ENCODE measurements around the gene UVRAG.

DNA sequence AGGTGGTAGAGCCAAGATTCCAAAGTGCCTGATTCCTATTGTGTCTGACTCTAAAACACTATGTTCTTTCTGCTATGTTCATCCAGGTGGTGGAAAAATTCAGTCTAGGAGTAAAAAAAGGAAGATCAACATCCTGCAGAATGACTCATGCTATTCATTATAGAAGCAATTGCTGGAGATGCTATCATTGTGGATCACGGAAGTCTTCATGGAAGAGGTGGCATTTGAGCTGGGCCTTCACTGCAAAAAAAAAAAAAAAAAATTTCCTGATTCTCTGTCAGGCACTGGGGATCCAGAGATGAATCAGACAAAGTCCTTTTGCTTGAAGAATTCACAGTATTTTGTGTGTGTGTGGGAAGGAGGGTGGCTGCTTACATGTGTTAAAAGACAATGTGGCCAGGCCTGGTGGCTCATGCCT lies 1.4 kb upstream of the UVRAG start:
- TF ChIP-seq EZH2 (IDR thresholded peaks at IDR 0.05; ENCODE audit: low read length, unreplicated experiment): no peak
- no peak for TF ChIP-seq EZH2phosphoT487 (IDR thresholded peaks at IDR 0.05; ENCODE audit: borderline replicate concordance, low read length)
- no peak for TF ChIP-seq CTCF (conservative IDR thresholded peaks at IDR 0.05; ENCODE audit: low read depth, low read length)

Data from PC-3 (cell line).